GM12872 (cell line): ENCODE data around the gene VAMP2.

ENCODE experiments used
- CTCF ChIP-seq: IDR thresholded peaks from 3 replicates; pipeline ENCODE4 v1.5.1; 2011; ENCODE audit warnings: low read depth, mild to moderate bottlenecking, low read length, moderate library complexity; ENCODE audit not compliant: insufficient read depth

The VAMP2 gene

GRCh38 chr17:8109661-8110455, 52.9 kb downstream of the VAMP2 start:
- peak; percentile 96 for TF ChIP-seq CTCF
